ENCODE results near the gene MRPL39. TPM values are rescaled to one million over a fixed set of nuclear protein-coding genes. Genes with fewer than 3 reads are reported as not detected.

MRPL39 gene
- total RNA-seq, 2 experiments from 2014 or later, result 45.0 to 56.9 TPM

GRCh38 chr21:25589887-25590286 is 17.4 kb downstream of the MRPL39 start:
- intact Hi-C loops (cut with micrococcal nuclease; ENCODE audit: unreplicated experiment), result no loop called here
- Histone ChIP-seq H3K36me3 (ENCODE audit: insufficient read depth, low read length) (peaks cover 96% of the 10 kb centered on the region), H3K9me3 (ENCODE audit: low read length) (no peaks in the 10 kb centered on the region), H3K79me2 (ENCODE audit: insufficient read depth, low read depth, low read length) (no peaks in the 10 kb centered on the region), H3K4me1 (ENCODE audit: insufficient read depth, low read length, poor library complexity, severe bottlenecking) (no peaks in the 10 kb centered on the region), H3K9me2 (ENCODE audit: insufficient read depth, low read length) (no peaks in the 10 kb centered on the region), H4K20me1 (ENCODE audit: insufficient read depth, low read length) (no peaks in the 10 kb centered on the region), H3K27ac (ENCODE audit: low read depth, low read length, poor library complexity, severe bottlenecking) (no peak overlapping the region), H3K4me3 (ENCODE audit: low read depth, low read length, poor library complexity, severe bottlenecking) (no peak overlapping the region), H3K4me2 (ENCODE audit: low read length) (no peak overlapping the region), H2AFZ (ENCODE audit: low read length) (no peak overlapping the region)
- ChIA-PET CTCF (ENCODE audit: unreplicated experiment) (no interaction called here), POLR2A (interaction anchor here (0.5 to 1.0 kb wide), 3 partner anchors 66 to 114 kb away, joined by 3 to 4 read pairs (median 3); no protein-coding TSS in a partner anchor)
- no peak for DNase-seq (ENCODE audit: low spot score)
- TF ChIP-seq EZH2phosphoT487 (IDR thresholded peaks at IDR 0.05; ENCODE audit: borderline replicate concordance, low read depth, low read length), result no peak
- no peak for TF ChIP-seq CTCF (conservative IDR thresholded peaks at IDR 0.05; ENCODE audit: low read length)
- BruUV-seq (replicated peaks), result no TSS peak

GRCh38 chr21:25586791-25587190 is 20.5 kb downstream of the MRPL39 start:
- Histone ChIP-seq H3K27ac (ENCODE audit: low read depth, low read length, poor library complexity, severe bottlenecking) (no peak overlapping the region), H4K20me1 (ENCODE audit: insufficient read depth, low read length) (no peaks in the 10 kb centered on the region), H3K79me2 (ENCODE audit: insufficient read depth, low read depth, low read length) (no peaks in the 10 kb centered on the region), H3K4me2 (ENCODE audit: low read length) (no peak overlapping the region), H3K4me1 (ENCODE audit: insufficient read depth, low read length, poor library complexity, severe bottlenecking) (peaks cover 8% of the 10 kb centered on the region), H3K4me3 (ENCODE audit: low read depth, low read length, poor library complexity, severe bottlenecking) (no peak overlapping the region), H3K9me3 (ENCODE audit: low read length) (no peaks in the 10 kb centered on the region), H3K9me2 (ENCODE audit: insufficient read depth, low read length) (no peaks in the 10 kb centered on the region), H3K36me3 (ENCODE audit: insufficient read depth, low read length) (peaks cover 77% of the 10 kb centered on the region), H2AFZ (ENCODE audit: low read length) (no peak overlapping the region)
- CTCF ChIA-PET (ENCODE audit: unreplicated experiment), result no interaction called here
- no TSS peak for BruUV-seq (replicated peaks)
- POLR2A ChIA-PET, result interaction anchor here (0.7 to 0.8 kb wide), 3 partner anchors 12 to 19 kb away, joined by 3 read pairs; no protein-coding TSS in a partner anchor
- DNase-seq (ENCODE audit: low spot score), result no peak
- TF ChIP-seq EZH2phosphoT487 (IDR thresholded peaks at IDR 0.05; ENCODE audit: borderline replicate concordance, low read depth, low read length) (no peak), CTCF (conservative IDR thresholded peaks at IDR 0.05; ENCODE audit: low read length) (no peak)
- intact Hi-C loops (cut with micrococcal nuclease; ENCODE audit: unreplicated experiment), result no loop called here

GRCh38 chr21:25586326-25586725 is 21.0 kb downstream of the MRPL39 start:
- Histone ChIP-seq H3K79me2 (ENCODE audit: insufficient read depth, low read depth, low read length) (no peaks in the 10 kb centered on the region), H3K4me3 (ENCODE audit: low read depth, low read length, poor library complexity, severe bottlenecking) (no peak overlapping the region), H3K9me2 (ENCODE audit: insufficient read depth, low read length) (no peaks in the 10 kb centered on the region), H3K27ac (ENCODE audit: low read depth, low read length, poor library complexity, severe bottlenecking) (no peak overlapping the region), H3K9me3 (ENCODE audit: low read length) (no peaks in the 10 kb centered on the region), H3K36me3 (ENCODE audit: insufficient read depth, low read length) (peaks cover 72% of the 10 kb centered on the region), H3K4me2 (ENCODE audit: low read length) (no peak overlapping the region), H4K20me1 (ENCODE audit: insufficient read depth, low read length) (no peaks in the 10 kb centered on the region), H3K4me1 (ENCODE audit: insufficient read depth, low read length, poor library complexity, severe bottlenecking) (peaks cover 8% of the 10 kb centered on the region), H2AFZ (ENCODE audit: low read length) (no peak overlapping the region)
- no peak for DNase-seq (ENCODE audit: low spot score)
- ChIA-PET POLR2A (interaction anchor here (0.7 to 2.9 kb wide), 3 partner anchors 11 to 19 kb away, joined by 3 to 14 read pairs (median 3); no protein-coding TSS in a partner anchor), CTCF (ENCODE audit: unreplicated experiment) (no interaction called here)
- BruUV-seq (replicated peaks), result no TSS peak
- intact Hi-C loops (cut with micrococcal nuclease; ENCODE audit: unreplicated experiment), result no loop called here
- TF ChIP-seq CTCF (conservative IDR thresholded peaks at IDR 0.05; ENCODE audit: low read length) (no peak), EZH2phosphoT487 (IDR thresholded peaks at IDR 0.05; ENCODE audit: borderline replicate concordance, low read depth, low read length) (no peak)

Data from OCI-LY7 (cell line).